ENCODE data around the gene SMYD3.

DNA sequence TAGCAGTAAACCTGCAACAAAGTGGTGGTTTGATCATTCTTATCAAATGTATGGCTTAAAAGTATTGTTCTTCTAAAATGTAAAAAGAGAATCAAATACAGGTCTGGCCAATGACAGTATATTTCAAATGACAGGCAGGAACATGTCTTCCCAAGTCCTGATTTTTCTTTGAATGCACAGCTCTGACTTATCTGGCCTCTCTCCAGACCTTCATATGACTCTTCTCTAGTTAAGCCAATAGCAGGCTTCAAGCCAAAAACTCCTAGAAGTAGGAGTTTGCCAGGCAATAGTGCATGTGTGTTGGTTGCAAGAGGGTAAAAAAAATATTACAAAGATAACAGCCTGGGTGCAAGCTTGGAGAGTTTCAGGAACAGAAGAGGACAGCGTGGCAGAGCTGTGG is 345.5 kb downstream of the SMYD3 start:
- no peak for TF ChIP-seq POLR2A (IDR thresholded peaks at IDR 0.05)
- TF ChIP-seq, protein P1, sequence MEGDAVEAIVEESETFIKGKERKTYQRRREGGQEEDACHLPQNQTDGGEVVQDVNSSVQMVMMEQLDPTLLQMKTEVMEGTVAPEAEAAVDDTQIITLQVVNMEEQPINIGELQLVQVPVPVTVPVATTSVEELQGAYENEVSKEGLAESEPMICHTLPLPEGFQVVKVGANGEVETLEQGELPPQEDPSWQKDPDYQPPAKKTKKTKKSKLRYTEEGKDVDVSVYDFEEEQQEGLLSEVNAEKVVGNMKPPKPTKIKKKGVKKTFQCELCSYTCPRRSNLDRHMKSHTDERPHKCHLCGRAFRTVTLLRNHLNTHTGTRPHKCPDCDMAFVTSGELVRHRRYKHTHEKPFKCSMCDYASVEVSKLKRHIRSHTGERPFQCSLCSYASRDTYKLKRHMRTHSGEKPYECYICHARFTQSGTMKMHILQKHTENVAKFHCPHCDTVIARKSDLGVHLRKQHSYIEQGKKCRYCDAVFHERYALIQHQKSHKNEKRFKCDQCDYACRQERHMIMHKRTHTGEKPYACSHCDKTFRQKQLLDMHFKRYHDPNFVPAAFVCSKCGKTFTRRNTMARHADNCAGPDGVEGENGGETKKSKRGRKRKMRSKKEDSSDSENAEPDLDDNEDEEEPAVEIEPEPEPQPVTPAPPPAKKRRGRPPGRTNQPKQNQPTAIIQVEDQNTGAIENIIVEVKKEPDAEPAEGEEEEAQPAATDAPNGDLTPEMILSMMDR (IDR thresholded peaks at IDR 0.05), result no peak

Measured in adrenal gland (tissue), 5 donors.